Measurements from ENCODE around the gene STPG3.

DNA sequence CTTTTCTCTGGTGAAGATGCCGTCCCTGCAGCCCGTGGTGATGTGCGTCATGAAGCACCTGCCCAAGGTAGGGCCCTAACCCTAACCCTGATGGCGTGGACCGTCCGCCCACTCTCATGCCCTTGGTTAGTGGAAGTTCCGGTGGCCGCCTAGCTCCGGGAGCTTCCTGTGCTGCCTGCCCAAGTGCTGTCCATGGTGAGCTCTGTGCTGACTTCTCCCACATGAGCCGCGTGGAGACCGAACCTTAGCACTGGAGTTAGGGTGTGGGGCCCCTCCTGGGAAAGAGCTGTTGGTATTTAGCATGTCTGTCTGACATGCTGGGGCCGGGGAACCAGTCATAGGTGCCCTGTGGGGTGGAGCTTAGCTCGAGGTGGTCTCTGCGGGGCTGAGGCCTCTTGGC, 5.3 kb downstream of the STPG3 start:
- TF ChIP-seq CTCF (IDR thresholded peaks at IDR 0.05 in 8 of 11, conservative IDR thresholded peaks at IDR 0.05 in 3 of 11) (no peak), POLR2AphosphoS5 (IDR thresholded peaks at IDR 0.05) (no peak), POLR2A (IDR thresholded peaks at IDR 0.05) (no peak)

Measured in spleen (tissue), 7 donors.